Caki2 (cell line): ENCODE measurements around the gene PLVAP. TPM values are rescaled to one million over a fixed set of nuclear protein-coding genes. Genes with fewer than 3 reads are reported as not detected.

Experiments
- DNase-seq: peaks from one replicate; pipeline ENCODE4 v3.0.0-alpha.2; 2015; ENCODE audit warnings: low read depth
- in situ Hi-C: cut with HindIII; loops from 2 replicates; pipeline ENCODE4 v1.10.0; 2016; ENCODE audit warnings: low sequenced_read_pairs, low pct_unique_long_range_greater_than_20kb, mixed read lengths
- total RNA-seq: library from RNA; depleted of rRNA; stranded (reverse); fragments of >200 nt; shearing (Covaris generic); gene quantifications from 2 replicates; pipeline ENCODE4 v1.2.3, GENCODE V29; 2014; ENCODE audit warnings: low replicate concordance

PLVAP gene
- total RNA-seq, 1 experiment from 2014 or later: not detected

- in situ Hi-C loops: no loop called here
- DNase-seq: no peak
Measured at GRCh38 chr19:17339088-17339741, 37.9 kb downstream of the PLVAP start.

GRCh38 chr19:17338433-17339078 lies 38.6 kb downstream of the PLVAP start:
- no peak for DNase-seq
- in situ Hi-C loops: no loop called here

GRCh38 chr19:17337675-17338432 lies 39.3 kb downstream of the PLVAP start:
- peak; percentile 28 for DNase-seq
- in situ Hi-C loops: no loop called here

GRCh38 chr19:17336872-17337674 lies 40.1 kb downstream of the PLVAP start, which contains the start of gene GTPBP3:
Gene GTPBP3, plus strand, starts transcription at chr19:17337553. Its CDS starts 59 bp downstream, at chr19:17337612.
- in situ Hi-C loops: no loop called here

GRCh38 chr19:17335575-17335974 lies 41.6 kb downstream of the PLVAP start:
- in situ Hi-C loops: no loop called here
- DNase-seq: no peak

More at GRCh38 chr19:17336872-17337674, 40.1 kb downstream of the PLVAP start, which contains the start of gene GTPBP3:
- DNase-seq: peak; percentile 96

GRCh38 chr19:17334414-17335409 lies 42.4 kb downstream of the PLVAP start, which contains the start of gene ANO8:
Gene ANO8, minus strand, starts transcription at chr19:17334855. Its CDS starts 185 bp downstream, at chr19:17334670.
- DNase-seq: peak; percentile 95
- in situ Hi-C loops: no loop called here

GRCh38 chr19:17333611-17334413 lies 43.3 kb downstream of the PLVAP start:
- in situ Hi-C loops: no loop called here
- DNase-seq: peak; percentile 80

GRCh38 chr19:17332677-17333581 lies 44.2 kb downstream of the PLVAP start:
- DNase-seq: peak; percentile 100
- in situ Hi-C loops: no loop called here

GRCh38 chr19:17332360-17332676 lies 44.8 kb downstream of the PLVAP start:
- DNase-seq: no peak
- in situ Hi-C loops: no loop called here

- in situ Hi-C loops: no loop called here
- DNase-seq: no peak
Measured at GRCh38 chr19:17331045-17331558, 46.0 kb downstream of the PLVAP start.

- in situ Hi-C loops: no loop called here
- DNase-seq: no peak
Measured at GRCh38 chr19:17330262-17331044, 46.7 kb downstream of the PLVAP start.

- no peak for DNase-seq
- in situ Hi-C loops: no loop called here
Measured at GRCh38 chr19:17329366-17330261, 47.5 kb downstream of the PLVAP start.

- in situ Hi-C loops: no loop called here
- no peak for DNase-seq
Measured at GRCh38 chr19:17328517-17329365, 48.4 kb downstream of the PLVAP start.
